ENCODE results near the gene BHLHE23.
A peak's percentile ranks its signal among the peaks of the same experiment; 100 is the strongest.

Gene BHLHE23

GRCh38 chr20:62978561-62978943 lies 28.2 kb downstream of the BHLHE23 start:
- DNase-seq (ENCODE audit: low spot score), result no peak
- peak overlapping the region; percentile 43 for H3K4me3 Mint-ChIP-seq
- no peaks in the 10 kb centered on the region for H3K36me3 Mint-ChIP-seq (ENCODE audit: low read depth)
- peaks cover 36% of the 10 kb centered on the region for H3K4me1 Mint-ChIP-seq (ENCODE audit: low read depth)
- H3K27ac Mint-ChIP-seq, result peak overlapping the region; percentile 39
- peaks cover 71% of the 10 kb centered on the region for H3K27me3 Mint-ChIP-seq (ENCODE audit: low read depth)
- no peaks in the 10 kb centered on the region for H3K9me3 Mint-ChIP-seq

- Mint-ChIP-seq H3K4me1 (ENCODE audit: low read depth) (peaks cover 34% of the 10 kb centered on the region), H3K27me3 (ENCODE audit: low read depth) (peaks cover 74% of the 10 kb centered on the region), H3K9me3 (no peaks in the 10 kb centered on the region), H3K4me3 (peak overlapping the region; percentile 65), H3K36me3 (ENCODE audit: low read depth) (no peaks in the 10 kb centered on the region), H3K27ac (peak overlapping the region; percentile 71)
- peak; percentile 49 for DNase-seq (ENCODE audit: low spot score)
Measured at GRCh38 chr20:62977613-62978560, 28.9 kb downstream of the BHLHE23 start.

GRCh38 chr20:62976886-62977285 lies 29.9 kb downstream of the BHLHE23 start:
- Mint-ChIP-seq H3K27me3 (ENCODE audit: low read depth) (peaks cover 73% of the 10 kb centered on the region), H3K9me3 (no peaks in the 10 kb centered on the region)

GRCh38 chr20:62975812-62976508 lies 30.8 kb downstream of the BHLHE23 start:
- Mint-ChIP-seq H3K9me3 (no peaks in the 10 kb centered on the region), H3K27me3 (ENCODE audit: low read depth) (peaks cover 72% of the 10 kb centered on the region), H3K27ac (no peak overlapping the region), H3K4me1 (ENCODE audit: low read depth) (peaks cover 38% of the 10 kb centered on the region), H3K4me3 (no peak overlapping the region), H3K36me3 (ENCODE audit: low read depth) (no peaks in the 10 kb centered on the region)
- no peak for DNase-seq (ENCODE audit: low spot score)

More at GRCh38 chr20:62976886-62977285, 29.9 kb downstream of the BHLHE23 start:
- Mint-ChIP-seq H3K27ac (peak overlapping the region; percentile 20), H3K36me3 (ENCODE audit: low read depth) (no peaks in the 10 kb centered on the region), H3K4me1 (ENCODE audit: low read depth) (peaks cover 37% of the 10 kb centered on the region), H3K4me3 (no peak overlapping the region)
- DNase-seq (ENCODE audit: low spot score), result no peak

GRCh38 chr20:62975251-62975760 lies 31.5 kb downstream of the BHLHE23 start:
- Mint-ChIP-seq H3K9me3 (no peaks in the 10 kb centered on the region), H3K4me3 (no peak overlapping the region), H3K27ac (no peak overlapping the region), H3K36me3 (ENCODE audit: low read depth) (no peaks in the 10 kb centered on the region), H3K4me1 (ENCODE audit: low read depth) (peaks cover 32% of the 10 kb centered on the region), H3K27me3 (ENCODE audit: low read depth) (peaks cover 67% of the 10 kb centered on the region)
- DNase-seq (ENCODE audit: low spot score), result no peak

- Mint-ChIP-seq H3K4me1 (ENCODE audit: low read depth) (peaks cover 20% of the 10 kb centered on the region), H3K9me3 (no peaks in the 10 kb centered on the region), H3K27me3 (ENCODE audit: low read depth) (peaks cover 51% of the 10 kb centered on the region), H3K27ac (no peak overlapping the region), H3K36me3 (ENCODE audit: low read depth) (no peaks in the 10 kb centered on the region), H3K4me3 (no peak overlapping the region)
- no peak for DNase-seq (ENCODE audit: low spot score)
Measured at GRCh38 chr20:62972845-62973745, 33.7 kb downstream of the BHLHE23 start.

GRCh38 chr20:62971950-62972844 lies 34.6 kb downstream of the BHLHE23 start:
- no peak overlapping the region for H3K27ac Mint-ChIP-seq
- H3K36me3 Mint-ChIP-seq (ENCODE audit: low read depth), result no peaks in the 10 kb centered on the region
- H3K27me3 Mint-ChIP-seq (ENCODE audit: low read depth), result peaks cover 50% of the 10 kb centered on the region
- peaks cover 11% of the 10 kb centered on the region for H3K4me1 Mint-ChIP-seq (ENCODE audit: low read depth)
- no peaks in the 10 kb centered on the region for H3K9me3 Mint-ChIP-seq
- H3K4me3 Mint-ChIP-seq, result peak overlapping the region; percentile 33
- DNase-seq (ENCODE audit: low spot score), result peak; percentile 80

- Mint-ChIP-seq H3K27me3 (ENCODE audit: low read depth) (peaks cover 45% of the 10 kb centered on the region), H3K4me3 (no peak overlapping the region), H3K36me3 (ENCODE audit: low read depth) (no peaks in the 10 kb centered on the region), H3K27ac (no peak overlapping the region), H3K4me1 (ENCODE audit: low read depth) (peaks cover 11% of the 10 kb centered on the region), H3K9me3 (no peaks in the 10 kb centered on the region)
- DNase-seq (ENCODE audit: low spot score), result no peak
Measured at GRCh38 chr20:62971211-62971949, 35.4 kb downstream of the BHLHE23 start.

- Mint-ChIP-seq H3K27me3 (ENCODE audit: low read depth) (peaks cover 41% of the 10 kb centered on the region), H3K4me3 (no peak overlapping the region), H3K9me3 (no peaks in the 10 kb centered on the region), H3K27ac (no peak overlapping the region), H3K36me3 (ENCODE audit: low read depth) (no peaks in the 10 kb centered on the region), H3K4me1 (ENCODE audit: low read depth) (peaks cover 11% of the 10 kb centered on the region)
- DNase-seq (ENCODE audit: low spot score), result no peak
Measured at GRCh38 chr20:62970307-62971210, 36.2 kb downstream of the BHLHE23 start.

- Mint-ChIP-seq H3K9me3 (no peaks in the 10 kb centered on the region), H3K36me3 (ENCODE audit: low read depth) (no peaks in the 10 kb centered on the region), H3K27ac (no peak overlapping the region), H3K4me3 (no peak overlapping the region), H3K27me3 (ENCODE audit: low read depth) (peaks cover 36% of the 10 kb centered on the region), H3K4me1 (ENCODE audit: low read depth) (peaks cover 11% of the 10 kb centered on the region)
- DNase-seq (ENCODE audit: low spot score), result no peak
Measured at GRCh38 chr20:62969939-62970306, 36.8 kb downstream of the BHLHE23 start.

- Mint-ChIP-seq H3K27me3 (ENCODE audit: low read depth) (peaks cover 30% of the 10 kb centered on the region), H3K36me3 (ENCODE audit: low read depth) (no peaks in the 10 kb centered on the region), H3K27ac (no peak overlapping the region), H3K4me3 (no peak overlapping the region), H3K9me3 (no peaks in the 10 kb centered on the region), H3K4me1 (ENCODE audit: low read depth) (peaks cover 11% of the 10 kb centered on the region)
- no peak for DNase-seq (ENCODE audit: low spot score)
Measured at GRCh38 chr20:62969179-62969760, 37.5 kb downstream of the BHLHE23 start.

Measured in T-helper 2 cell treated with Interferon-gamma antibody and Interleukin-4, amounts not matched to agents 5 μg/mL and 100 μg/mL, for 36 hours (primary cell).